GM12891 (cell line): Measurements from ENCODE around the gene PRPF38B.

Source experiments
- POLR2A ChIP-seq: IDR thresholded peaks from 2 replicates; pipeline ENCODE4 v1.6.1; 2011; ENCODE audit warnings: low read depth, low read length, control low read depth
- POLR2AphosphoS5 ChIP-seq: IDR thresholded peaks from 2 replicates; pipeline ENCODE4 v1.6.1; 2011; ENCODE audit warnings: low read depth, low read length, control low read depth
- SPI1 ChIP-seq: IDR thresholded peaks from 2 replicates; pipeline ENCODE4 v1.6.1; 2011; ENCODE audit warnings: low read depth, low read length, control low read depth

DNA sequence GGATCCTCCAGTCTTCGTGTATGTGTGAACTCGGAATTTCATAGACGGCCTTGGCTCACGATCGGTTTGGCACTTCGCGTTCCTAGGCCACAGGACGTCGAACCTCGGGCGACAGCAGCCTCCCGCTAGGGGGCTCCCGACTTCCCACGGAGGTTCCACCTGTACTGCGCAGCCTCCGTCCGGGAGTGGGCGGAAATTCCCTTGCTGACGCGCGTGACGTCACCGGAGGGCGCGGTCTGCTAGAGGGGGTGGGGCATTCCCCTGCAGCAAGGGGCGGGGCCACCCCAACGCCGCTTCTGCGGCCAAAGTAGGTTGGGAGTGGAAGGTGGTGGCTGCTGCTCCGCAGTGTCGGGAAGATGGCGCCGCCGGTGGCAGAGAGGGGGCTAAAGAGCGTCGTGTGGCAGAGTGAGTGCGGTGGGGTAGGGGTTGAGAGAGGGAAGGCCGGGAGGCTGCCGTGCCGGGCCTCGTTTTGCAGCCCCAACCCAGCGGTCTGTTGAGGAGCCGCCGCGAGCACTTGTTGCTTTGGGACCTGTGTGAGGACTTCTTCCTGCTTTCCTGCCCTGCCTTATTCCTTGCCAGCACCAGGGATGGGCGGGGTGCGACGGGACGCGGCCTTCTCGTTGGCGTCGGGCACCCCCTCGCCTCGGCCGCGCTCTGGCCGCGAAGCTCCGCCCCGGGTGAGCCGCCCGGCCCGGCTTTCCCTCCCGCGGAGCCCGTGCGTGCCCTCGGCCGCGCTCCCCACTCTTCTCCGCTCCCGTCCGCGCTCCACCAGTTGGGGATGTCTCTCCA lies 54.5 kb downstream of the PRPF38B start, which contains the start of gene STXBP3:
- TF ChIP-seq SPI1, result no peak
- peak; percentile 90 for TF ChIP-seq POLR2A
- peak; percentile 93 for TF ChIP-seq POLR2AphosphoS5
